NCI-H2081 (cell line): ENCODE measurements around the gene BTBD10.

Experiments used
- DNase-seq, 2 experiments: peaks; one replicate each; lab custom pipeline; 2025; lab: John Stamatoyannopoulos, UW

The BTBD10 gene

DNA sequence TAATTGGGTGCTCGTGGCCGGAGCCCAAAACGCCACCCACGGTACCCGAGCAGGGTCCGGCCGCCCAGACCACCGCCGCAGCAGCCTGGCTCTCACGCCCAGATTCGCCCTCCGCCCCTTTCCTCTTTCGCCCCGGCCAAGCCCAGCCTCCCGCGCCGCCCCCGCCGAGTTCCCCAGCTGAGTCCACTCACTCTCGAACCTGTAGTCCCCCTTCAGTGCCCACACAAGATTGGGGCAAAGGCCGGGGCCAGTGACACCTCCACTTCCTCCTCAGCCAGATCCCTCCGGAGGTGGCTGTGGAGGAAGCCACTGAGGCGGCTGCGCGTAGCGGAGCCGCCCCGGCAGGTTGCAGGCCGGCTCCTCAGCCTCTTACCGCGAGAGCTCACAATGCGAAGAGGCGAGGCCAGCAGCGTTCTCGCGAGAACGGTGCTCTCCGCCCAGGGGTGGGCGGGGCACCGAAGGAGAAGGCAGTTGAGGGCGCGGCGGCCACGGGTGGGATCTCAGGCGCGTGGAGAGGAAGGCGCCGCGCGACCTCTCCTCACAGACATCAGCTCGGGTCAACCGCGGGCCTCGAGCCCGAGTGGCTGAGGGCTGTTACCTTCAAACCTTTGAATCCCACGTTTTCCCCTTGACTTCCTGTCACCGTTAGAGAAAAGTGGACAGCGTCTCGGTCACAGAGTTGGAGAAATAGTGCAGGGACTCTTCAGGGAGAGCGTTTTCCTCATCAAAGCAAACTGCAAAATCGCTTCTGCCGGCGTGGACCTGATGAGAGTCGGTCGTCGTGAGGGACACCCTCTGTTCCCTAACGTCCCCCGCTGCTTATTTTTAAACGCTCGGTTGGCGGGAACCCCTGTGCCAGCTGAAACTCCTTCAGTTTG, at the start of gene BTBD10:
BTBD10 (minus strand) TSS at position 322 of the 878 bp plus-strand sequence. CDS start 18,098 bp downstream, outside the sequence.
- peak; percentile 94 to 95 for DNase-seq

DNA sequence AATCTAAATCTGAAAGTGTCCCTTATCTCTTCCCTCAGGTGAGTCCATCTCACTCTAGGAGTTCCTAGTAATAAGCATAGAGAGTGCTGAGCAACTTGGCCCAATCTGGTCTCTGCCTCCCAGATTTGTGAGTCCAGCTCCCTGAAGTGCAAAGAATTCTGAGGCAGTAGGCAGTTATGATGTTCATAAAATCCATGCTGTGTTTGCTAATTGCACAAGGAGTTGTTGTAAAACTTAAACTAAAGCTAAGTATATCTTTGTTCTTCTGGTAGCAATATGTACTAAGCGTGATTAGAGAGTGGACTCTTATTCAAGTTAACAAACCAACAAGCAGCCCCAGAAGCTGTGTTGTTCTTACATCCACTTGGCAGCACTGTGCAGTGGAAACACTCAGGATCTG, 40.4 kb upstream of the BTBD10 start:
- no peak for DNase-seq

DNA sequence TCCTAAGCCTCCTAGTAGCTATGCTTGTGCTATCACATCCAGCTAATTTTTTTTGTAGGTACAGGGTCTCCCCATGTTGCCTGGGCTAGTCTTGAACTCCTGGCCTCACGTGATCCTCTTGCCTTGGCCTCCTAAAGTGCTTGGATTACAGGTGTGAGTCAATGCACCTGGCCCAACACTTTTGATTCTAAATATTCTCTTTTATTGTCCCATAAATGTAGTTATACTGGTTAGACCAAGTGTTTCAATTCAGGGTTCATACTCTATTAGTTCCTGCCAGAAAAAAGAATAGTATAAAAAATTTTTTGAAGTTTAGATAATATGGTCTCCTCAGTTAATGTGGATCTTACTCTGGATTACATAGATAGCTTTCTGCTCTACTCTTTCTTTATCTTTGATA, 39.5 kb upstream of the BTBD10 start:
- DNase-seq = no peak

DNA sequence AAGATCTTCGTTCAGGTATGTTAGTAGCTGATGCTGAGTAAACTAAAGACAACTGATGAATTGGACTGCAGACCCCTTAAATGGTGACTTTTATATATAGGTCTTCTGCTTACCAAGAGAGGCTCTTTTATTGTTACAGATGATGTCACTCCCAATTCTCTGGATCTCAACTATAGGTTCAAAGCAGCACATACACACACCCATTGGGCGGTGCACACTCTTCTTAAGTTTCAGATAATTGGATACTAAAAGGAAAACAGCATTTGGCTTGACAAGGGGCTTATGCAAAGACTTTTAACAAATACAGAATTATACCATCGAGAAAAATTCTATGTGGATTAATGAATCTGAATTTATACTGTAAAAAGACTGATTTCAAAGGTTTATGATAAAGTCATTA, 32.9 kb upstream of the BTBD10 start, which contains the start of gene PTH:
PTH (minus strand) TSS at position 69 of the 400 bp plus-strand sequence. CDS start 3,142 bp downstream, outside the sequence.
- no peak for DNase-seq

DNA sequence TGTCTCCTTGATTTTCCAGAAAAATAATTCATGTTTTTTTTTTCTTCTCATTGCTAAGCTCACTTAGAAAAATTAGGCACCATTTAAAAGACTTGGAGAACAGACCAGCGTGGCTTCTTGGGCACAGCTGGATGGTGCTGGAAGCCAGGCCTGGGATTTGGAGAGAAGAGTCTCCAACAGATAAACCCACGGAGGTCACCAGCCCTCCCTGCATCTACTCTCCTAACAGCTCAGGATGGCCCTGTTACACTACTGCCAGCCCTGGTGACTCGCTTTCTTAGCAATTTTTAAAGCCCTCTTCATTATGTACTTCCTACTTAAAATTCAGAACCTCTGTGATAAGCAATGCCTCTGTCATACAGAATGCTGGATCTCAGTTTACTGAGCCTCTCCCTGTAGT, 31.0 kb upstream of the BTBD10 start:
- DNase-seq = no peak

DNA sequence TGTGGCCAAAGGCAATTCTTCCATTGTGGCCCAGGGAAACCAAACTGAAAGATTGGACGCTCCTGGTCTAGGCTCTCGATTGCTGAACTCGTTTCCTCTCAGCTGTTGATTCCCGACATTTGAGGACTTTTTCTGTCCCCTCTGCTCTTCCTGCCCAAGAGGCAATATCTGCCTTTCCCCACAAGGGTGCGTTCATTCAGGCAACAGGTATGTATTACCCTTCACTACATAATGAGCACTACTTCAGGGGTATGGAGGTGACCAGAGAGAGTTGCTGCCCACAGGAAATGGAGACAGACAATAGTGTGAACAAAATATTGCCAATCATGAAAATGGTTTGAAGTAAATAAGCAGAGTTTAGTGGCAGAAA, 24.6 kb upstream of the BTBD10 start:
- DNase-seq = no peak

DNA sequence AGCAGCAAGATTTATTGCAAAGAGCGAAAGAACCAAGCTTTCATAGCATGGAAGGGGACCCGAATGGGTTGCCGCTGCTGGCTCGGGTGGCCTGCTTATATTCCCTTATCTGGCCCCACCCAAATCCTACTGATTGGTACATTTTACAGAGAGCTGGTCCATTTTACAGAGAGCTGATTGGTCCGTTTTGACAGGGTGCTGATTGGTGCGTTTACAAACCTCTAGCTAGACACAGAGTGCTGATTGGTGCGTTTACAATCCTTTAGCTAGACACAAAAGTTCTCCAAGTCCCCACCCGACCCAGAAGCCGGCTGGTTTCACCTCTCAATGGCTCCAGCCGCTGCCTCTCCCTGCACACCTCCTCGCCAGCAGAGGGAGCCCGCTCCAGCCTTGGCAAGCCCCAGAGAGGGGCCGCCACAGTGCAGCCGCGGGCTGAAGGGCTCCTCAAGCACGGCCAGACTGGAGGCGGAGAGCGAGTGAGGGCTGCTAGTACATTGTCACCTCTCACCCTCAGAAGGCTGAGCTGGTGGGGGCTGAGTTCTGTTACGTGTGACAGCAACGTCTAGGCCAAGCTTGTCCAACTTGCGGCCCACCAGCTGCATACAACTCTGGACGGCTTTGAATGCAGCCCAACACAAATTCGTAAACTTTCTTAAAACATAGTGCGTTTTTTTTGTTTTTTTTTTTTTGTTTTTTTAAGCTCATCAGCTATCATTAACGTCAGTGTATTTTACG, 24.1 kb upstream of the BTBD10 start:
- no peak for DNase-seq

DNA sequence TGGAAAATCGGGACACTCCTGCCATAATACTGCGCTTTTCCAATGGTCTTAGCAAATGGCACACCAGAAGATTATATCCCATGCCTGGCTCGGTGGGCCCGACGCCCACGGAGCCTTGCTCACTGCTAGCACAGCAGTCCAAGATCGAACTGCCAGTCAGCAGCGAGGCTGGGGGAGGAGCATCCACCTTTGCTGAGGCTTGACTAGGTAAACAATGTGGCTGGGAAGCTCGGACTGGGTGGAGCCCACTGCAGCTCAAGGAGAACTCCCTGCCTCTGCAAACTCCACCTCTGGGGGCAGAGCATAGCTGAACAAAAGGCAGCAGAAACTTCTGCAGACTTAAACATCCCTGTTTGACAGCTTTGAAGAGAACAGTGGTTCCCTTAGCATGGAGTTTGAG, 17.2 kb upstream of the BTBD10 start:
- no peak for DNase-seq

DNA sequence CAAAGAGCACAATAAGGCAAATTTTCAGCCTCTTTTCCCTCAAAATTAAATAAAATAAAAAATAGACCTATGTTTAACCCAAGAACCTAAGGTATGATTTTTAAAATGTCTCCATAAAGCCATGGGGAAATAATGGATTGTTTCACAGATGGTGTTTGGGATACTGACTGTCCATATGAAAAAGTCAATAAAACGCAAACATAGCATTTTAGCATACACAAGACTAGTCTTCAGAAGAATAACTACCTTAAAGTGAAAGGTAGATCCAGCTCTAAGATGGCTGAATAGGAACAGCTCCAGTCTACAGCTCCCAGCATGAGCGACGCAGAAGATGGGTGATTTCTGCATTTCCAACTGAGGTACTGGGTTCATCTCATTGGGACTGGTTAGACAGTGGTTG, 16.7 kb upstream of the BTBD10 start:
- DNase-seq = no peak

DNA sequence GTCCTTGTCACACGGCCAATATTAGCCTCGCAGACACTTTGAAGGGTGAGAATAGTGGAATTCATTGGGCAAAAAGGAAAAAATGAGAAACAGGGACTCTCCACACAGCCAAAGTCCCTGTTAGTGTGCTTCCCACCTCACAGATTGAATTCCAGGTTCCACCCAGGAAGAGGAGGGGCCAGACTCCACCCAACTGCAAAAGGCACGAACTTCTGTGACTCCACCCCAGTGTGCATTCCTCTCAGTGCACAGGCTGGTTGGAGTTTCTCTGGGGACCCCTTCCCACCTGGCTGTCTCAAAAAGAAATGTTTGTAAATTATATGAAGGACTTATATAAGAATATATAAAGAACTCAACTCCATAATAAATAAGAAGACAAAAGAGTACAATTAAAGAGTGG, 12.1 kb upstream of the BTBD10 start:
- no peak for DNase-seq

DNA sequence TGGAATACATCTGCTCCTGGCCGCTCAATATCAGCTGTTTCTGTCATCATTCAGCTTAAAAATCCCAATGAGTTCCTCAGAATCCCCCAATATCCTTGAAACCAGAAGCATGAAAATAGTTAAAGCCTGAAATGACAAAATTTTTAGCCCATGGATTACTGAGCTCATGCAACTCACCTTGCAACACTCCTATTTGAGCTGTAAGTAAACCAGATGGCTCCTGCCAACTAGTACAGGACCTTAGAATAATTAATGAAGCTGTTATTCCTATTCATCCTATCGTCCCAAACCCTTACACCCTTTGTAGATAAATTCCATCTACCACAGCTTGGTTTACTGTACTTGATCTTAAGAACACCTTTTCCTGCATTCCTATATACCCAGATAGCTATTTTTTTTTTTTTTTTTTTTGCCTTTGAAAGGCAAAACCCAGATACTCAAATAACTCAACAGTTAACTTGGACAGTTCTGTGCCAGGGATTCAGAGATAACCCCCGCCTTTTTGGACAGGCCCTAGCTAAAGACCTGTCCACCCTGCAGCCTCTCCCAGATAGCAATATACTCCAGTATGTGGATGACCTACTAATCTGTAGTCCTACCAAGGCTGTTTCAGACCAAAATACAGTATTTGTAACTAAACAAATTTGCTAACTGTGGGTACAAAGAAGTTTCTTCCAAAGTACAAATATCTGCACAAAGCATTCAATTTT, 10.1 kb upstream of the BTBD10 start:
- no peak for DNase-seq

DNA sequence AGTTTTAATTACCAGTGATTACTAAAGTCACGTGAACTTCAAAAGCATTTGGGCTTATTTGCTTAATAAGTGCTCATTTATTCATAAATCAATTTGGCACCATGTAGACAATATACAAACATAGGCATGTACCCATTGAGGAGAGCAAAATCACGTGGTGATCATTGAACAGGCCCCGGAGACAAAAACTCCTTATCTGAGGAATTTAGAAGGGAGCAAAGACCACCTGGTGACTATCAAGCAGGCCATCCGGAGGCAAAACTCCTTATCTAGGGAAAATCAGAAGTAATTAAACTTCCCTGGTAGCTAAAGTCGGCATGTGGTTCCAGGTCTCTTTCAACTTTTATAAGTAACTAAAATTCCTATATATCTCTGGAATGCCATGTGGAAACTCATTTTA, 5.7 kb upstream of the BTBD10 start:
- no peak for DNase-seq

DNA sequence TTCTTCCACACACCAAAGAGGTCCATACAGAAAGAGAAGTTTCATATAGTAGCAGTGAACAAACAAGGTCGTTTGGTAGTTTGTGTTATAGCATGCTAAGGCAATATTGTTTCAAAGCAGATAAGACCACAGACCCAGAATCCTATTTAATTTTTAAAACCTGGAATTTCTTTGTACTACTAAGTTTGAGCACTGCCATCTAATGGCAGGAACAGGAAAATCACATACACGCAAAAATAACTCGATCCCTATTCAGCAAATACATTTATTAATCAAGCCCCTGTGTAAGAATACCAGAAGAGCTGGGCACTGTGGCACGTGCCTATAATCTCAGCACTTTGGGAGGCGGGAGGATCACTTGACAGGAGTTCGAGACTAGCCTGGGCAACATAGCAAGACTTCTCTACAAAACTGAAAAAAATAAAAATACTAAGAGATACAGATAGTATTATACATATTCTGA, 2.9 kb upstream of the BTBD10 start:
- DNase-seq = peak; percentile 22 to 65

DNA sequence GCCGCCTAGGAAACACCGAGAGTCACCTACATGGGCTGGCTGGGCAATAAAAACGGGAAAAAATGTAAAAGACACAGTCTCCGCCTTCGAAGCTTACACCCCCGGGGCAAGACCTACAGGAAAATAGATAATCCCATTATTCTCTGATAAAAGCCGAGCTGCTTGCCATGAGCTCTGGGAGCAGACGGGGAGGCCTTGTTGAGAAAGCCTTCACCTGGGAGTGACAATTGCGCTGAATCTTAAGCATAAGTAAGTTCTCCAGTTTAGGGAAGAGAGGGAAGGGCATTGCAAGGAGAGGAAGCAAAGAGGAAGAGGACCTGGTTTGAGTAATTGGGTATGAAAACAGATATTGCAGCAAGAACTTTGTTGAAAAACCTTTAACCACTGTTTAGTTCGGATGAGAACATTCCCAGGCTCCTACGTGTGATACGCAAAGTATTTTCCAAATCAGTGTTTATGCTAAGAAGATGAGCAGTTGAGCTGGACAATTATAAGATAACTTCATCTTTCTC, 813 bp upstream of the BTBD10 start:
- DNase-seq = no peak

DNA sequence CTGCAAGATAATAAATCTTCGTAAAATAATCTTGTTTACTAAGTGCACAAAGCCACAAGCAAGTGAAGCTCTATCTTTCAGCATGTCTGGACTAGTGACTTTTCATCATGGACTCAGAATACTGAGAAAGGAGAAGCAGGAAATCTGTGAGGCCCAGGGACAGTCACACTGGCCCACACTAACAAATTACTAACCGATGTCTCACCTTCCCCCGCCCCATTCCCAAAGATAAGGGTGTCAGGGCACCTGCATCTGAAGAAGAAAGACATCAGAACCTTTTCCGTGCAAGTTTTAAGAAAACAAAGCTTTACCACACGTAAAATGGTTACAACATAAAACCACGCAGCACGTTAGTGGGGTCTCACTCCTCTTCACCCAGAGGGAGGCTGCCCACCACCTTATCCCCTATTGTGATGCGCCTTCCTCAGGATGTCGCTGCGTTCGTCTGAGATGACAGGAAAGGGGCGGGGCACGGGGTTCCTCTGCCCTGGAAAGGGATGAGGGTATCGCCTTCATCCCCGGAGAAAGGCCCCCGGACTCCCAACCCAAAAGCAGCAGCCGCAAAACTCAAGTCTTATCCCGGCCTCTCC, 616 bp downstream of the BTBD10 start:
- DNase-seq = peak; percentile 20 to 59

DNA sequence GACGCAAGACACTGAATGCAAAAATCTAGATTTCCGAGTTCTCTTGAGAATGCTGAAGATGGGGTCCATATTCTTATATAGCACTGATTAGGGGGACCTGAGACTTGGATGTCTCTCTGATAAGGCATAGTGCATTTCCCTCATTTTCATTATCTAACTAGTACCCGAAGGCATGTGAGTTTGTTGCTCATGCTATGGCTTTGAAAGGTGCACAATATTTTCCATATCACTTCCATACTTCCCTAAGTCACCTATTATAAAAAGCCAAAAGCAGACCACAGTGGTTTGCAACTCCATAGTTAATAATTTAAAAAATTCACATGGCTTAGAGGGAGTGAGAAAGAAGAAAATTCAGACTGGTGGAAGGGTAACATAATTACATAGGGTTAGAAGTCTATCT, 1.7 kb downstream of the BTBD10 start:
- DNase-seq = no peak

DNA sequence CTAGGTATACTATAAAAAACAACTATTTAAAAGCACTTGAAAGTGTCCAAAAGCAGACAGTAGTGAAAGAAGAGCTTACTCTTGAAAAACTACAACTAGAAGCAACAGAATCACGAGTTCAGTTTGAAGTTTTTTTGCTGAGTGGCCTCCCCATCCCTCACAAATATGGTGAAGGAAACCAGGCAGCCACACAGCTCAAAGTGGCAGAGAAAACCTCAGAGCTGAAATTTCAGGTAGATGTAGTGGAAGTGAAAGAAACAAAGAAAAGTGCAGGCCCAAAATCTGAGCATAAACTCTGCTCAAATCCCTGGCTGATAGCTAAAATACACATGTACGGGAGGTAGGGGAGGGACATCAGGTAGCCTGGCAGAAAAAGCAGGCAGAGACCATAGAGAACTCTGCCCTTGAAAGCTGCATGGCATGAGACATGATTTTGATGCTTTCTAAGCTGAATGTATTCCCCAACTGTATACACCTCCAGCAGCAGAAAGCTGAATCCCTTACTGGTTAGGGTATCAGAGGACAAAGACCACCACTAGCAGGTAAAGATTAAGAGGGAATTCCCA, 12.1 kb downstream of the BTBD10 start:
- no peak for DNase-seq

DNA sequence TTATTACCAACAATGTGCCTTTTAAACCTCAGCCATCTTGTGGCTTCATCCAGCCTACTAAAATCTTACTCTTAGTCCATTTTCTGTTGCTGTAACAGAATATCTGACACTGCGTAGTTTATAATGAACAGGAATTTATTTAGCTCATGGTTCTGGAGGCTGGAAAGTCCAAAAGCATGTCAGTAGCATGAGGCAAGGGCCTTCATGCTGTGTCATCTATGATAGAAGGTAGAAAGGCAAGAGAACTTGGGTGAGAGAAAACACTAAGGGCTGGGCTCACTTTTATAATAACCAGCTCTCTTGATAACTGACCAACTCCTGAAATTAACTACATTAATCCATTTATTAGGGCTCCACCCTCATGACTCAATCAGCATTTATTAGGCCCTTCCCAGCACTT, 13.5 kb downstream of the BTBD10 start:
- DNase-seq = no peak

DNA sequence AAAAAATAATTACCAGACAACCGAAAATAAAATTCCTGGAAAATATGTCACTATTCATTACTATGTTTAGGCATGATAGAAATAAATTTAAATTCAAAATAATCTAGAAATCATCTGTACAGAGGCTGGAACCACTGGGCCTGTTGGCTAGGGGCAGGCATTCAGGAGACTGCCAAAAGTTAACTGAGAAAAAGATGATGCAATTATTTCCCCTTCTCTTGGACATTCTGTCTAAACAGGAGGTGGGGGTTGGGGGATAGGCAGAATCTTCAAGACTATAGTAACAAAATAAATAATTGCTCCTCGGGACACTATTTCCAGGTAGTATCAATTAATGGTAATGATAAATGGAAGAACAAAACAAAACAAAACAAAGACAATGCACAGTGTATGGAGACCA, 14.1 kb downstream of the BTBD10 start:
- DNase-seq = no peak

DNA sequence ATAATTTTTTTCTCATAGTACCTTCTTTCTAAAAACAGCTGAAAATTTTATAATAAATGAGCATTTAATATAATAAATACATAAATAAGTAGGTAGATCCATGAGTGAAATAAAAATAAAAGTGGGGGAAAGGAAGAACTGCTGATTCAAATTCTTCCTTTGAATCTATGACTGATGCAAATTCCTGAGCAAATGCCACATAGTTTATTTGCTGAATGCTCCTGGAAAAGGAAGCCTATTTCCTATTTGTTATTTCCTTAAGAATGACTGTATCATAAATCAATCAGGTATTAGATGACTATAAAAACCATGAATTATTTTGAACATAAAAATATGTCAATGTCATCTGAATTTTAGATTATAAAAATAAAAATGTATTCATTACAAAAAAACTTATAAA, 16.6 kb downstream of the BTBD10 start:
- DNase-seq = no peak

DNA sequence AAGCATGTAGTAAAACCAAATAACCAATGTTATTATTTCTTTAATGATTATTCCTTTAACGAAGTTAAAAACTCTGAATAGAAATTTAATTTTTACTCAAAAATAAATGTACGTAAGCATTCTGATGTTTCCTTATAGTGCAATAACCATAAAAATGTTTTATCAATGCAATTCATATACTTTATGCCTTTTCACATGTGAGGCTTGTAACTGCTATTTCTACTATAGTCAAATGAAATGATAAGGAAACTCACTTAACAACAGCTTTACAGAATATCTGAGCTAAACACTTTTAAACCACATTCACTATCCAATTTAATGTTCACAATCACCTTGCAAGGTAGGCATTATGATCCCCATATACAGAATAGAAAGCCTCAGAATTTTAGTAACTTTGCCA, 17.4 kb downstream of the BTBD10 start:
- no peak for DNase-seq
